AG04450 (cell line): Measurements from ENCODE around the gene HCFC1. TPM values are rescaled to one million over a fixed set of nuclear protein-coding genes. Genes with fewer than 3 reads are reported as not detected.

Source experiments
- CTCF ChIA-PET: fragments of 300-600, 350-600 bp; formaldehyde crosslinking; extraction: SDS; loops from one replicate; lab custom pipeline; 2022; ENCODE audit warnings: antibody characterized with exemption, inconsistent platforms; lab: Charles Lee
- POLR2A ChIA-PET: fragments of 350-600 bp; formaldehyde crosslinking; extraction: SDS; loops from one replicate; lab custom pipeline; 2021; ENCODE audit warnings: antibody characterized with exemption, inconsistent platforms; lab: Yijun Ruan, JAX
- DNase-seq: peaks from one replicate; pipeline ENCODE4 v3.0.0-alpha.2; 2011; ENCODE audit warnings: low read depth, low spot score
- H3K27ac ChIP-seq: one replicate; pipeline ENCODE4 v1.5.1; 2012; ENCODE audit warnings: low read depth, low read length, control low read depth
- H3K27me3 ChIP-seq: one replicate; pipeline ENCODE4 v1.6.0; 2012; ENCODE audit warnings: low read length; ENCODE audit not compliant: control insufficient read depth, insufficient read depth
- H3K4me3 ChIP-seq: 2 replicates; pipeline ENCODE4 v1.5.1; 2011; ENCODE audit warnings: mild to moderate bottlenecking, low read depth, low read length, control low read depth
- H3K9me3 ChIP-seq: 2 replicates; pipeline ENCODE4 v1.5.1; 2012; ENCODE audit warnings: low read length; ENCODE audit not compliant: control insufficient read depth, insufficient read depth
- CTCF ChIP-seq: IDR thresholded peaks from 2 replicates; pipeline ENCODE4 v1.5.1; 2011; ENCODE audit warnings: low read depth, low read length, control low read depth, inconsistent platforms
- polyA plus RNA-seq: library from polyadenylated mRNA; depleted of rRNA; stranded (reverse); fragments of >200 nt; gene quantifications from 2 replicates; pipeline ENCODE4 v1.2.3, GENCODE V29; 2011

HCFC1 gene
- polyA plus RNA-seq, 1 experiment, result 2.7 TPM

- Histone ChIP-seq H3K9me3 (no peaks in the 10 kb centered on the region), H3K27me3 (no peaks in the 10 kb centered on the region), H3K4me3 (no peak overlapping the region), H3K27ac (no peak overlapping the region)
- DNase-seq, result no peak
- ChIA-PET POLR2A (no interaction called here), CTCF (interaction anchor here (1.0 to 1.9 kb wide), 5 partner anchors 9 to 41 kb away, joined by 3 to 10 read pairs (median 6); partner anchors contain the start of gene HCFC1)
- TF ChIP-seq CTCF, result no peak
Observed at GRCh38 chrX:154012336-154012991, 40.8 kb upstream of the HCFC1 start.

- Histone ChIP-seq H3K27ac (no peak overlapping the region), H3K4me3 (no peak overlapping the region), H3K9me3 (no peaks in the 10 kb centered on the region), H3K27me3 (no peaks in the 10 kb centered on the region)
- no peak for TF ChIP-seq CTCF
- ChIA-PET CTCF (interaction anchor here (1.1 kb wide), 1 partner anchor 8 kb away, joined by 3 read pairs; no protein-coding TSS in a partner anchor), POLR2A (no interaction called here)
- no peak for DNase-seq
Observed at GRCh38 chrX:154011376-154012335, 40.0 kb upstream of the HCFC1 start.

GRCh38 chrX:154010330-154011087 lies 38.9 kb upstream of the HCFC1 start:
- POLR2A ChIA-PET, result no interaction called here

GRCh38 chrX:154008521-154008920 lies 36.9 kb upstream of the HCFC1 start:
- H3K27ac ChIP-seq, result no peak overlapping the region
- ChIA-PET POLR2A (no interaction called here), CTCF (interaction anchor here (0.6 kb wide), 1 partner anchor 375 kb away, joined by 4 read pairs; no protein-coding TSS in a partner anchor)
- H3K27me3 ChIP-seq, result no peaks in the 10 kb centered on the region
- no peaks in the 10 kb centered on the region for H3K9me3 ChIP-seq
- DNase-seq, result no peak
- no peak for TF ChIP-seq CTCF
- no peak overlapping the region for H3K4me3 ChIP-seq

More at GRCh38 chrX:154010330-154011087, 38.9 kb upstream of the HCFC1 start:
- TF ChIP-seq CTCF, result no peak
- Histone ChIP-seq H3K27me3 (no peaks in the 10 kb centered on the region), H3K27ac (no peak overlapping the region), H3K4me3 (no peak overlapping the region), H3K9me3 (no peaks in the 10 kb centered on the region)
- DNase-seq, result no peak
- CTCF ChIA-PET, result no interaction called here
